Gastrocnemius medialis (tissue), 4 donors: Measurements from ENCODE around the gene THADA. TPM values are rescaled to one million over a fixed set of nuclear protein-coding genes. Genes with fewer than 3 reads are reported as not detected.

Source experiments
- ATAC-seq, 2 donors: fragments of 150-250 bp; one replicate each; pipeline ENCODE4 v1.9.1; 2016
- DNase-seq, 2 donors: peaks; one replicate each; pipeline ENCODE4 v3.0.0-alpha.2; 2019
- H3K27ac ChIP-seq, 4 donors: fragments of 200-600 bp; sonication (generic); 1 replicate in 1 of 4; 2 replicates in 3 of 4; pipeline ENCODE4 v1.5.1; 2016 to 2018; ENCODE audit warnings: mild to moderate bottlenecking in 2 of 4, moderate library complexity in 1 of 4
- H3K27me3 ChIP-seq, 3 donors: fragments of 200-600 bp; sonication (generic) in 2 of 3; 1 replicate in 1 of 3; 2 replicates in 2 of 3; pipeline versions ENCODE4 v1.5.1 to v1.6.0; 2016 to 2019; ENCODE audit warnings: mild to moderate bottlenecking in 1 of 3, moderate library complexity in 1 of 3
- H3K36me3 ChIP-seq, 2 donors: fragments of 200-600 bp; sonication (generic) in 1 of 2; one replicate each; pipeline ENCODE4 v1.5.1; 2017 to 2018
- H3K4me1 ChIP-seq, 2 donors: fragments of 200-600 bp; sonication (generic) in 1 of 2; one replicate each; pipeline ENCODE4 v1.5.1; 2016 to 2017; ENCODE audit warnings: mild to moderate bottlenecking in 2 of 2
- H3K4me3 ChIP-seq, 4 donors: fragments of 200-600 bp; sonication (generic) in 3 of 4; 1 replicate in 1 of 4; 2 replicates in 3 of 4; pipeline ENCODE4 v1.5.1; 2016 to 2019; ENCODE audit warnings: mild to moderate bottlenecking in 2 of 4
- H3K9me3 ChIP-seq, 3 donors: fragments of 200-600 bp; sonication (generic) in 2 of 3; 1 replicate in 1 of 3; 2 replicates in 2 of 3; pipeline ENCODE4 v1.5.1; 2016 to 2019
- POLR2A ChIP-seq, 2 donors: fragments of 450-650 bp; IDR thresholded peaks; one replicate each; pipeline ENCODE4 v1.6.1; 2017; ENCODE audit warnings: antibody characterized with exemption in 2 of 2, mild to moderate bottlenecking in 2 of 2, moderate library complexity in 2 of 2
- in situ Hi-C, 4 donors: fragments of 200-750 bp; cut with MboI; loops; one replicate each; pipeline versions ENCODE4 v1.15.0 to v1.8.0; 2017; ENCODE audit warnings: low sequenced_read_pairs in 4 of 4
- intact Hi-C: fragments of 100-400 bp; cut with DNase I; formaldehyde crosslinking; loops from one replicate; pipeline ENCODE4 v1.15.1; 2023; ENCODE audit warnings: low total_unique reads
- total RNA-seq, 4 donors: library from RNA; depleted of rRNA; stranded (reverse); fragments of >200 nt; gene quantifications; one replicate each; pipeline versions ENCODE4 v1.1.0 to v1.2.3, GENCODE V29; 2016
- TF ChIP-seq, protein P1 (sequence below), 5 experiments: fragments of 450-650 bp in 3 of 5; fragments of 200-600 bp in 2 of 5; sonication (generic) in 2 of 5; IDR thresholded peaks in 4 of 5; conservative IDR thresholded peaks in 1 of 5; 1 replicate in 4 of 5; 2 replicates in 1 of 5; pipeline ENCODE4 v1.5.1; 2016 to 2019; ENCODE audit warnings: antibody characterized with exemption in 5 of 5, mild to moderate bottlenecking in 3 of 5, moderate library complexity in 3 of 5

THADA gene
- total RNA-seq, 4 donors from 2014 or later: 13.6 to 19.0 (median 16.2) TPM

DNA sequence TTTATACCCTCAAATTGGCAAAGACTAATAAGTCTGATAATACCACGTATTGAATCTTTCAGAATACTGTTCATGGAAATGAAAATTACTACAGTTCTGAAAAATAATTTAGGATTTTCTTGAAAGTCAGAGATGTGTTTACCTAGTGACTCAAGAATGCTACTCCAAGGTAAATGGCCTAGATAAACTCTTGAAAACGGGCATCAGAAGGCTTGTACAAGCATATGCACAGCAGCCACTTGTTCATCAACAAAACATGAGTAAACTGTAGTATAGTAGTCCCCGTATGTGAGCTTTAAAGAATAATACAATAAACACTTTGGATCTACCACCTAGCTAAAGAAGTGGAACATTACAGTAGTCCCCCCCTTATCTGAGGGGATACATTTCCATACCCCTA lies 157.5 kb downstream of the THADA start:
- no peaks in the 10 kb centered on the region for H3K4me1 ChIP-seq
- TF ChIP-seq, protein P1, sequence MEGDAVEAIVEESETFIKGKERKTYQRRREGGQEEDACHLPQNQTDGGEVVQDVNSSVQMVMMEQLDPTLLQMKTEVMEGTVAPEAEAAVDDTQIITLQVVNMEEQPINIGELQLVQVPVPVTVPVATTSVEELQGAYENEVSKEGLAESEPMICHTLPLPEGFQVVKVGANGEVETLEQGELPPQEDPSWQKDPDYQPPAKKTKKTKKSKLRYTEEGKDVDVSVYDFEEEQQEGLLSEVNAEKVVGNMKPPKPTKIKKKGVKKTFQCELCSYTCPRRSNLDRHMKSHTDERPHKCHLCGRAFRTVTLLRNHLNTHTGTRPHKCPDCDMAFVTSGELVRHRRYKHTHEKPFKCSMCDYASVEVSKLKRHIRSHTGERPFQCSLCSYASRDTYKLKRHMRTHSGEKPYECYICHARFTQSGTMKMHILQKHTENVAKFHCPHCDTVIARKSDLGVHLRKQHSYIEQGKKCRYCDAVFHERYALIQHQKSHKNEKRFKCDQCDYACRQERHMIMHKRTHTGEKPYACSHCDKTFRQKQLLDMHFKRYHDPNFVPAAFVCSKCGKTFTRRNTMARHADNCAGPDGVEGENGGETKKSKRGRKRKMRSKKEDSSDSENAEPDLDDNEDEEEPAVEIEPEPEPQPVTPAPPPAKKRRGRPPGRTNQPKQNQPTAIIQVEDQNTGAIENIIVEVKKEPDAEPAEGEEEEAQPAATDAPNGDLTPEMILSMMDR (IDR thresholded peaks at IDR 0.05 in 4 of 5, conservative IDR thresholded peaks at IDR 0.05 in 1 of 5): no peak
- TF ChIP-seq POLR2A (IDR thresholded peaks at IDR 0.05): no peak
- H3K9me3 ChIP-seq: no peaks in the 10 kb centered on the region
- intact Hi-C loops (no loop called here), in situ Hi-C loops (no loop called here)
- no peaks in the 10 kb centered on the region for H3K36me3 ChIP-seq
- no peaks in the 10 kb centered on the region for H3K27me3 ChIP-seq
- no peak overlapping the region for H3K4me3 ChIP-seq
- no peak overlapping the region for H3K27ac ChIP-seq
- ATAC-seq (no peak), DNase-seq (no peak)

DNA sequence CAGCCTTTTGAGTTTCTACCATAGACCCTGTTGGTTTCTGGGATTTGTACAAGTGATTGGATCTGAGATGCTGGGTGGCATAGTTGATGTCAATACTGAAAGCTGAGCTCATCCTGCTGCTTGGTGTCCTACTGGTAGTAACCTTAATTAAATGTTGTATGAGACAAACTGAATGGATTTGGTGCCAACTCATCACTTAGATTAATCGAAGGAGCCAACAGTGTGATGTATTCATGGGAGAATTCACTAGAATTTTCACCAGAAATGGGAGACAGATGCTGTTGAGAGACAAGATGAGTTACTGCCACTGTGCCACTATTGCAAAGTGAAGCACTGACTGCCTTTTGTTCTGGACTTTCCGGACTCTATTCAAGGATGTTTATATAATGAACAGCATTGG lies 158.5 kb downstream of the THADA start:
- ATAC-seq: no peak
- TF ChIP-seq POLR2A (IDR thresholded peaks at IDR 0.05): no peak
- TF ChIP-seq, protein P1 (IDR thresholded peaks at IDR 0.05 in 4 of 5, conservative IDR thresholded peaks at IDR 0.05 in 1 of 5): no peak
- H3K4me3 ChIP-seq: no peak overlapping the region
- no peaks in the 10 kb centered on the region for H3K4me1 ChIP-seq
- H3K9me3 ChIP-seq: no peaks in the 10 kb centered on the region
- no peaks in the 10 kb centered on the region for H3K36me3 ChIP-seq
- H3K27ac ChIP-seq: no peak overlapping the region
- no peaks in the 10 kb centered on the region for H3K27me3 ChIP-seq
- in situ Hi-C loops (no loop called here), intact Hi-C loops (no loop called here)
- no peak for DNase-seq

DNA sequence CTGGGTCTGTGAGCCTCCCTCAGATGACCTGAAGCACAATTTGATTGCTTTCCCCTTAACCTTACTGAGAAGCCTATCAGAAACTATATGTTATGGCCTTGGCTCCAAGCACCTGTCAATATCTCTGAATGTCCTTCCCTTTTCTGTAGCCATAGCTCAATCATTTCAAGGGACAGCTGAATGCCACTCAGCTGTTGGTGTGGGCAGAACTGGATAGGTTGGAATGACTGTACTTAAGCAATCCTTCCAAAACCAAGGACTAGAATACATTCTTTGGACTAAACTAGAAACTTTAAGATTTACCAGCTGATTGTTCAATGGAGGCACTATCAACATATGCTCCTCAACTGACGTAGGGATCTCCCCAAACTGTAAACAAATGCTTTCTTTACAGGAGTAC lies 159.4 kb downstream of the THADA start:
- TF ChIP-seq, protein P1 (IDR thresholded peaks at IDR 0.05 in 4 of 5, conservative IDR thresholded peaks at IDR 0.05 in 1 of 5): no peak
- TF ChIP-seq POLR2A (IDR thresholded peaks at IDR 0.05): no peak
- DNase-seq (no peak), ATAC-seq (no peak)
- Histone ChIP-seq H3K27me3 (no peaks in the 10 kb centered on the region), H3K27ac (no peak overlapping the region), H3K36me3 (no peaks in the 10 kb centered on the region), H3K4me3 (no peak overlapping the region), H3K4me1 (no peaks in the 10 kb centered on the region), H3K9me3 (no peaks in the 10 kb centered on the region)
- intact Hi-C loops: no loop called here
- in situ Hi-C loops: no loop called here

DNA sequence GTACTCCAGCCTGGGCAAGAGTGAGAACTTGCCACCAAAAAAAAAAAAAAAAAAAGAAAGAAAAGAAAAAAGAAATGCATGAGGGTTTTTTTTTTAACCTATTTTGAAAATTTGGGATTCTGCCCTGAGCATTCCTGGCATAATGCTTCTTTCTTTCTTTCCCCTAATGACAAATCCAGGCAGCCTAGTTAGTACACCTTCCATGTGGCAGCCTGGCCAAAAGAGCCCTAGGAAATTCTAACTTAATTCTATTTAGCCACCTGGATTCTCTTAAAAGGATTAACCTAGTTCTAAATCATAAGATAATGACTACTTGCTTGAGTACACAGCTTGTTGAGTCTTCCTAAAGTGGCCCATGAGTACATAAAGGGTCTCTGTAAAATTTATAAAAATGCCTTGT lies 160.1 kb downstream of the THADA start:
- no peak overlapping the region for H3K27ac ChIP-seq
- H3K9me3 ChIP-seq: no peaks in the 10 kb centered on the region
- H3K4me1 ChIP-seq: no peaks in the 10 kb centered on the region
- intact Hi-C loops: no loop called here
- H3K36me3 ChIP-seq: no peaks in the 10 kb centered on the region
- H3K27me3 ChIP-seq: no peaks in the 10 kb centered on the region
- DNase-seq: no peak
- TF ChIP-seq POLR2A (IDR thresholded peaks at IDR 0.05): no peak
- TF ChIP-seq, protein P1 (IDR thresholded peaks at IDR 0.05 in 4 of 5, conservative IDR thresholded peaks at IDR 0.05 in 1 of 5): no peak
- H3K4me3 ChIP-seq: no peak overlapping the region
- in situ Hi-C loops: no loop called here
- ATAC-seq: no peak

DNA sequence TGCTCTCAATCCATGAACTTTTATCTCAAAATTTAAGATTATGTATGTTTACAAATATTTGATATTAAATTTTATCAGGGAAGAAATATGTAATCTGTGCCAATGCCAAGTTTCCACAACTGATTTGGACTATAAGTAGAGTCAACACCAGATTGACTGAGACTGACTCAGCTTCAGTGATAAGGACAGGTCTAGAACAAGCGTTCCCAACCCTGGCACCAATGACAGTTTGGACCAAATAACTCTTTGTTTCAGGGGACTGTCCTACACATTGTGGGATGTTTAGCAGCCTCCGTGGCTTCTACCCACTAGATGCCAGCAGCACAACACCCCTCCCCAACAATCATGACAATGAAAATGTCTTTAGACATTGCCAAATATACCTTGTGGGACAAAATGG lies 165.3 kb downstream of the THADA start:
- no peaks in the 10 kb centered on the region for H3K27me3 ChIP-seq
- no peak overlapping the region for H3K4me3 ChIP-seq
- H3K27ac ChIP-seq: no peak overlapping the region
- intact Hi-C loops (no loop called here), in situ Hi-C loops (no loop called here)
- H3K9me3 ChIP-seq: no peaks in the 10 kb centered on the region
- DNase-seq: no peak
- peaks cover 0 to 4% of the 10 kb centered on the region in 2 donors for H3K36me3 ChIP-seq
- TF ChIP-seq, protein P1 (IDR thresholded peaks at IDR 0.05 in 4 of 5, conservative IDR thresholded peaks at IDR 0.05 in 1 of 5): no peak
- TF ChIP-seq POLR2A (IDR thresholded peaks at IDR 0.05): no peak
- peaks cover 0 to 12% of the 10 kb centered on the region in 2 donors for H3K4me1 ChIP-seq
- ATAC-seq: no peak
